Occipital lobe (tissue), 2 donors: Measurements from ENCODE around the gene PCNT. TPM values are rescaled to one million over a fixed set of nuclear protein-coding genes. Genes with fewer than 3 reads are reported as not detected.

Source experiments
- DNase-seq: peaks from one replicate; lab custom pipeline; 2025; lab: John Stamatoyannopoulos, UW
- total RNA-seq: library from RNA; depleted of rRNA; stranded (reverse); fragments of >200 nt; gene quantifications from one replicate; pipeline ENCODE4 v1.2.3, GENCODE V29; 2014

Gene PCNT
- total RNA-seq, 1 donor from 2014 or later, result 18.4 TPM

DNA sequence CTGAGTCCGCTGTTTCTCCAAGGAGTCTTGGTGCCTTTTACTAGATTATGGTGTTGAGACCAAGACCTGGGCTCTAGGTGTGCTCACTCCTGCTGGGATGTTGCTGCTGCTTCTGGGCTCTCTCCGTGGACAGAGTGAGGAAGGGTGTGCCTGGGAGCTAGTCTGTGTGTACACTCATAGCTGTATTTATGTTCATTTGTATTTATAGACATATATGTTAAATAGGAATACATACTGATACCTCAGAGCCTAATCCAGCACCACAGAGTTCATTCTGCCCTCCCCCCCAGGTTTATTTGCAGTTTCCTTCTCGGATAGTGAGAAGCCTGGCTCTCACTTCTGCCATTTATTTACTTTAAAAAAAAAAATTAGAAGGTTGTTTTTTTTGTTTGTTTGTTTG lies 12.6 kb downstream of the PCNT start:
- DNase-seq, result no peak

- no peak for DNase-seq
These were observed 17.0 kb downstream of the PCNT start for GRCh38 chr21:46340998-46341397.

GRCh38 chr21:46344219-46344915 lies 20.4 kb downstream of the PCNT start:
- DNase-seq, result no peak

- no peak for DNase-seq
These were observed 21.9 kb downstream of the PCNT start for GRCh38 chr21:46345861-46346260.

- no peak for DNase-seq
These were observed 22.6 kb downstream of the PCNT start for GRCh38 chr21:46346296-46347202.

DNA sequence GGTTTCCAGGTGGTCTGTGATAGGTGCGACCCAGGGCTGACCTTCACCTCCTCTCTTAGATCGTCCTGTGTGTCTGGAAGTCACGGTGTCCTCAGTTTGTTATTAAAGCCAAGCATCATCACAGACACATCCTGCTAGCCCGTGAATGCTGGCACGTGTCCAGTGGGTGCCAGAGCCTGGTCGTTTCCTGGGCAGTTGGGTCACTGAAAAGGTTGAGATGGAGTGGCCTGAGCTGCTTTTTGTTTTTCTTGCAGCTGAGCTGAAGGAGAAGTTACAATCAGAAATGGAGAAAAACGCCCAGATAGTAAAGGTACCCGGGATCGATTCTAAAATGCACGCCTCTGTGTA lies 23.2 kb downstream of the PCNT start:
- no peak for DNase-seq

DNA sequence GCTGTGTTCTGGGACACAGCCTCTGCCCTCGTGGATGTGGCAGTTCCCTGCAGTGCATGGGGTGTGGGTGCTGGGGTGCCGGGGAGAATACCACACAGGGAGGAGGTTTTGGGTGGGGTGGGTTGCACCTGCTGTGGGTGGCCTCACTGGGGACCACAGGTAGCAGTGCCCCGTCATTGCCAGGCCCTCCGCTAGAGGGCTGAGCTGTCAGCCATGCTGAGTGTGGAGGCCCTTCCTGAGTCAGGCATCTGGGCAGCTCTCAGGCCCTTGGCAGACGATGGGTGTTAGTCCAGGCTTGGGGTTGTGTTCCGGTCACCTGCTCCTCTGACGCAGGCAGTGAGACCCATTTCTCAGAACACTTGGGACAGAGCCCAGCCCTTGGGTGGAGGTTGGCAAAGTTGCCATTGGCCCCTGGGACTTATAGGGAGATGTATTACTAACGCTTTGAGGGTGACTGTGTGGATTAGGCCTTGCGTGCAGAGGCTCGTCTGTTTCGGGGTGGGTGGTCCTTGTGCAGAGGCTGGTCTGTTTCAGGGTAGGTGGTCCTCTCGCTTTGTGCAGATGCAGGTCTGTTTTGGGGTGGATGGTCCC lies 23.9 kb downstream of the PCNT start:
- no peak for DNase-seq

DNA sequence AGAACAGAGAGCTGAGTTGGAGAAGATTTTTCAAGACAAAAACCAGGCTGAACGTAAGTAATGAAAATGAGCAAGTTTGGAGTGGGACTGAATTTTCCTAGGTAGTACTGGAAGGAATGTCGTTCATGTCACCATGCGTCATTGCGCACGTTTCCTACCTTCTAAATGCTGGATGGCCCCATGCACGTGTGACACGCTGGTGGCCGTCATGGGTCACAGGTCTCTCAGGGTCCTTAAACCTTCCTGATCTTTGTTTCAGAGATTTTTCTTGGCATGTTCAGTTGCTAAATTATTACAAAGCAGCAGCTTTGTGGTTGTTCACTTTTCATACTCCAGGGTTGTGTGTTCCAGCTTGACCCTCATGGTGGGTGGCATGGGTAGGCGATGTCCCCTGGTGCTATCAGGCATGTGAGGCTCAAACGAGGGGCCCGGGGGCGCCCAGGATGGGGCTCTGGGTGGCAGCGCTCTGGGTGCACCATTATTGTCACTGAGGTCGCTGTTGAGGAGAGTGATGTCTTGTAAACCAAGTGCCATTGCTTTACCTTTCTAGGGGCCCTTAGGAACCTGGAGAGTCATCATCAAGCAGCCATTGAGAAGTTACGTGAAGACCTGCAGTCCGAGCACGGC lies 25.3 kb downstream of the PCNT start:
- DNase-seq, result no peak

- DNase-seq, result no peak
These were observed 26.6 kb downstream of the PCNT start for GRCh38 chr21:46350571-46350970.

DNA sequence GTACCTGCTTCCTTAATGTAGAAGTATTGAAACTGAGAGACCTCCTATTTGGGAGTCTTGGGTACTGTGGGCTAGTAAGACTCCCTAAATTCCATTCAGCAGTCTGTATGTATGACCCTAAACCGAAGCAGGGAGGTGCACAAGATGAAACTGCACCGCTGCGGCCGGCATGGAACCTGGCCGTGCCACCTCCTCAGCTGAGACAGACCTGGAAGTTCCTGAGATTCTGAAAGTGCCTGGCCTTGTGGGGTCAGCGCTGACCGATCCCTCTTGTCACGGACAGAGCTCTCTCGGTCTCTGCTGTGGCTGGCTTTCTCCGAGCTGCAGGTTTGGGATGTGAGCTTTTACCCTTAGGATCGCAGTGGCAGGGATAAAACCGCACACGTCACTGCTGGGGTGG lies 27.0 kb downstream of the PCNT start:
- no peak for DNase-seq

DNA sequence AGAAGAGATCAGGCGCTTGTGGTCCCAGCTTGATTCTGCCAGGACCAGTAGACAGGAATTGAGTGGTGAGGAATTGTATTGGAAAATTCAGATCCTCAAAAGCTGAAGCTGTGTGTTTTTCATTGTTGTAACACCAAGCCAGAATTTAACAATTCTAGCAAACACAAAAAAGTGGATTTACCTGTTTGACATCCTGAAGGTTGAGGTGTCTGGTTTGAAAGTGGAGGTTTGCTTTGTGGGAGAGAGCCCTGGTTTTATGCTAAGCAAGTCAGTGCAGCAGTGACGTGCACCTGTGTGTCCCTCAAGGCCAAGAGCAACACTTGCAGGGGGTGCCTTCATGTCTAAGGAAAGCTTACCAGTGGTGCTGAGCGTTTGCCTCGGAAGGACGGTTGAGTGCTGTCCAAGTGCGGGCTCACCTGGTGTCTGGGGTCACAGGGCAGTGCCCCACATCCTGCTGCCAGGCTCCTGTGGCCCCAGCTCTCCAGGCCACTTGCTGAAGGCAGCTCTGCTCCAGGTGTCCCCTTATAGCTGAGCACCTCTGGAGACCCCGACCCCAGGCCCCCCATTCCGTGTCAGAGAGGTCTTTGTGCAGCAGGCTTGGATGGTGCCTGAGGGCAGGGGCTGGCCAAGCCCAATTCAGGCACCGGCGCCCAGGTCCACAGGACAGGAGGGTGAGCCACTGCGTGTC lies 27.7 kb downstream of the PCNT start:
- DNase-seq, result no peak

- DNase-seq, result no peak
These were observed 28.2 kb downstream of the PCNT start for GRCh38 chr21:46352164-46352515.

DNA sequence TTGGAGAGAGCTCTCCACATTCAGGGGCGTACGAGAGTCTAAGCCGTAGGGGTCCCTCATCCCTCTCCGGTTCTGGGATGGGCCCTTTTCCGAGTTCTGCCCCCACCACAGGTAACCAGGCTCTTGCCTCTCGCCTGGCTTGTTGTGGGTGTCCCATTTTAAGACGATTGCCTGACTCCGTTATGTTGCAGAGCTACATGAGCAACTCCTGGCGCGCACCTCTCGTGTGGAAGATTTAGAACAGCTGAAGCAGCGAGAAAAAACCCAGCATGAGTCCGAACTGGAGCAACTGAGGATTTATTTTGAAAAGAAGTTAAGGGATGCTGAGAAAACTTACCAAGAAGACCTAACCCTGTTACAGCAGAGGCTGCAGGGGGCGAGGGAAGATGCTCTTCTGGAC lies 29.0 kb downstream of the PCNT start:
- DNase-seq, result no peak

DNA sequence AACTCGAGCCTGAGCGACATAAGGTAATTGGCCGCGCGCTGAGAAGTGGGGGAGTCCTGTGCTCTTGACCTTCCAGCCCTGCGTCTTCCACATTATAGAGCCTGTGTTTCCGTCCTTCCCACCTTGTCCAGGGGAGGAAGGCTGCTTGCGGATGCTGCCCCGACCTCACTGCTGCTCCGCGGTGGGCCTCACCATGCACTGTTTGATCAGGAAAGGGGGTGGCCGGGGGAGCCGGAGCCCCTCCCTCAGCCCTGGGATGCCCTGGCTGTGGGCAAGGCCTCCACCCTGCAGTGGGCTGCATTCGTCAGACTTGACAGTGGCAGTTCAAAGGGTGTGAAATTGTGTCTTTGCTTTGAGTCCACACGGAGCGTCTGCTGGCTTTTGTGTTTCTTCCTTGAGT lies 30.1 kb downstream of the PCNT start:
- no peak for DNase-seq

- no peak for DNase-seq
These were observed 30.6 kb downstream of the PCNT start for GRCh38 chr21:46354518-46354917.

- no peak for DNase-seq
These were observed 31.4 kb downstream of the PCNT start for GRCh38 chr21:46355161-46356004.

DNA sequence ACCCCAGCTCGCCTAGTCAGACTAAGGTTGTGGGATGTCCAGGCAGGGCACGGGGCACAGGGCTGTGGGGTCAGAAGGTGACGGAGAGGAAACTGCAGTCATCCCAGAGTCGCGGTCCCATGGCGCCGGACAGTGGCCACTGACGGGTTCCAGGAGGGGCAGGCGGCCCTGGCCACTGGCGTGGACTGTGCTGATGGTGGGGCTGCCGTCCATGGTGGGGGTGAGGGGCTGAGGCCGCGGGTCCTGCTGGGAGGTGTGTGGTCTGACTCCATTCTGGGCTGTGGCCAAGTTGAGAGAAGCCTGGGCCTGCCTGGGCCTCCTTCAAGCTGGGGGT lies 32.0 kb downstream of the PCNT start:
- no peak for DNase-seq

- DNase-seq, result no peak
These were observed 32.8 kb downstream of the PCNT start for GRCh38 chr21:46356494-46357334.

DNA sequence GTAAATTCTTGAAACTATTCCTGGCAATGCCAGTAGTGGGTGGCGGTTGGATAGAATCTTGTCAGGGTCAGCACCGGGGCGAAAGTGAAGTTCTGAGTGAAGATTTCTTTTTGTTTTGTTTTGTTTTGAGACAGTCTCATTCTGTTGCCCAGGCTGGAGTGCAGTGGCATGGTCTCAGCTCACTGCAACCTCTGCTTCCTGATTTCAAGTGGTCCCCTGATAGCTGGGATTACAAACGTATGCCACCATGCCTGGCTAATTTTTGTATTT lies 33.3 kb downstream of the PCNT start:
- no peak for DNase-seq
